ENCODE data around the gene CSMD2.

- TF ChIP-seq EP300 (IDR thresholded peaks at IDR 0.05; ENCODE audit: borderline replicate concordance in 1 of 2, low read depth in 1 of 2, low read length in 1 of 2) (no peak), RCOR1 (IDR thresholded peaks at IDR 0.05; ENCODE audit: low read length) (no peak), SIN3A (IDR thresholded peaks at IDR 0.05; ENCODE audit: borderline replicate concordance, low read depth, low read length) (no peak), CHD2 (IDR thresholded peaks at IDR 0.05; ENCODE audit: low read length, partially characterized antibody) (no peak), YY1 (IDR thresholded peaks at IDR 0.05; ENCODE audit: low read depth) (no peak), POLR2AphosphoS5 (IDR thresholded peaks at IDR 0.05; ENCODE audit: low read depth, low read length) (no peak), RAD21 (IDR thresholded peaks at IDR 0.05; ENCODE audit: low read length) (no peak), CTCF (IDR thresholded peaks at IDR 0.05) (no peak), MXI1 (IDR thresholded peaks at IDR 0.05; ENCODE audit: low read depth, low read length) (no peak), TAF1 (IDR thresholded peaks at IDR 0.05; ENCODE audit: borderline replicate concordance, low read depth, low read length) (no peak), FOSL2 (IDR thresholded peaks at IDR 0.05; ENCODE audit: borderline replicate concordance, low read depth) (no peak), EZH2phosphoT487 (IDR thresholded peaks at IDR 0.05; ENCODE audit: borderline replicate concordance, low read depth) (no peak)
Measured at GRCh38 chr1:33971018-33971710, 193.9 kb downstream of the CSMD2 start.
